IPS-NIHi11 (cell line): ENCODE data around the gene RGS7.
"Not testable (repeated sequence)": the region's sequence is repeated elsewhere in the genome, so short reads cannot be mapped to it uniquely, and the experiment has no call there.

Experiments used
- DNase-seq: peaks from one replicate; pipeline ENCODE4 v3.0.0; 2012; ENCODE audit warnings: mixed read lengths, low spot score

The RGS7 gene

DNA sequence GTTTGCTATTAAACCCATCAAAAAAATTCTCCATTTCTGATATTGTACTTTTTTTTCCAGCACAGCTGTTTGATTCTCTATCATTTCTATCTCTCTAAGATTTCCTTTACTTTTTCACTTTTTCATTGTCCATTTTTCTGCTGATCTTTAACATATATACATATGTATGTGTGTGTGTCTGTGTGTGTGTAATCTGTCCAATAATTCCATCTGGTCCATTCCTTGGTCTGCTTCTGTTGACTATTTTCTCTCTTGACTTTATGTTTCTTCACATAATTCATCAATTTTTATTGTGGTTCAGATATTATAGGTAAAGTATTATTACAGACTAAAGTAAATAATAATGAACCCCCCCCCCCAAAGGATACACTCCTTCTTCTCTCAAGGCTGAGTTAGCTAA is 84.2 kb downstream of the RGS7 start:
- no peak for DNase-seq

GRCh38 chr1:241271427-241271826 is 85.6 kb downstream of the RGS7 start:
- DNase-seq = no peak

- DNase-seq = no peak
These were observed 87.0 kb downstream of the RGS7 start for GRCh38 chr1:241270016-241270415.

DNA sequence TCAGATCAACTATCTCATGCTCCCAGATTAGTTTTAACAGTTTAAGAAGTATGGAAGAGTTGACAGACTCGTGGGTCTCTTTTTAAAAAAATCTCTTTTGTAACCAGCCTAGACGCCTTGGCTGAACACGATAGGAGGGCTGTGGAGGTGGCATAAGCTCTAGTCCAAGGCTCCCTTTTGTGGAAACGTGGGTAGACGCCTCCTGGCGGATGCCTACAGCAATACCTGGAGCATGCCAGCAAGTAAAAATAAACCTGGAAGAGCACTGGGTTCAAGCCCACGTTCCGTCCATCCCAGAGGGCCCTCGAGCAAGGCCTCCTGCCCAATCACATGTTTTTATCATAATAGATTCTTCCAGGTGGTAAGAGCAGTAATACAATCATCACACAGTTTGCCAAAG is 87.9 kb downstream of the RGS7 start:
- DNase-seq = peak; percentile 55

GRCh38 chr1:241266121-241266520 is 90.9 kb downstream of the RGS7 start:
- no peak for DNase-seq

DNA sequence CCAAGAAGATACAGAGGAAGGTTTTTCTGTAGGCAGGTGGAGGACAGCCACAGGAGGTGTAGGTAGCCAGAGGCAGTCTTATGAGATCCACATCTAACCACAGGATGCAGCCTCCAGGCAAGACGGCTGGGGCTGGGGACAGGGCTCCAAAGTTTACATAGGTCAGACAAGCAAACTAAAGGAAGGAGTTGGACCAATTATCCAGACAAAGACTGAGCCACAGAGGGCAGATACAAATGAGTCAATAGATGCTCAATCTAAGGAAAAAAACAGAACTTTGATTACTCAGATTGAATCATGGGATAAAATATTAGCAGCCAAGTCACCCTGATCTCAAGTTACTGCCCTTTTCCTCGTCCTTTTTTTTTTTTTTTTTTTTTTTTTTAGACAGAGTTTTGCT is 91.6 kb downstream of the RGS7 start:
- DNase-seq = no peak

DNA sequence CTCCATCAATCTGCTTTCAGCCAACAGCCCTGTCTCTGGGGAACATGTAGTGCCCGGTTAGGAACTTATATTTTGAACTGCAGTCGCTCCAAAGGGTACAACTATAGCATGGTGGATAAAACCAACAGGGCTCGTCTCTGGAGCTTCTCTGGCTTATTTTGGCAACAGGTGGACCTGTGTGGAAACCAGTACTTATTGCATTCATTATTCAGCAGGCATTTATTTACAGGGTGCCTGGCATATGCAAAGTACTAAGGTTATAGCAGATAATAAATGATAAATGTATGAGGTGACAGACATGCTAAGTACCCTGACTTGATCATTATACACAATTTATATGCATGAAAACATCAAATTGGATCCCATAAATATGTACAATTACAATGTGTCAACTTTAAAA is 93.7 kb downstream of the RGS7 start:
- DNase-seq = no peak

DNA sequence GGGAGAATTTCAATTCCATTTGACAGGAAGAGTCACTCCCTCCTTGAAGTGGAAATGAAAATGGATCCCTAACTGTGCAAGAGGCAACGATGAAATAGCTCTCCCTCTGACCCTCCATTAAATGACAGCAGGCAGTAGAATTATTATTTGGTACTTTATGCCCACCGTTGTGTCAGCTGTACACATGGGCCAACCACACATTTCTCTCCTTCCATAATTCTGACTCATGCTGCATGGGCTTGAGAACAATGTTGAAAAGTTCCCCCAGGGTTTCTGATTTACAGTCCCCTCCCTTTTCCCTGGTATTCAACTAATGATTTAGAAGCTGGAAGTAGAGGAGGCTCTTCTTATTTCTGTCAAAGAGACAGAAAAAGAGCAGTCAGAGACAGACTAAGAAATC is 103.5 kb downstream of the RGS7 start:
- no peak for DNase-seq

DNA sequence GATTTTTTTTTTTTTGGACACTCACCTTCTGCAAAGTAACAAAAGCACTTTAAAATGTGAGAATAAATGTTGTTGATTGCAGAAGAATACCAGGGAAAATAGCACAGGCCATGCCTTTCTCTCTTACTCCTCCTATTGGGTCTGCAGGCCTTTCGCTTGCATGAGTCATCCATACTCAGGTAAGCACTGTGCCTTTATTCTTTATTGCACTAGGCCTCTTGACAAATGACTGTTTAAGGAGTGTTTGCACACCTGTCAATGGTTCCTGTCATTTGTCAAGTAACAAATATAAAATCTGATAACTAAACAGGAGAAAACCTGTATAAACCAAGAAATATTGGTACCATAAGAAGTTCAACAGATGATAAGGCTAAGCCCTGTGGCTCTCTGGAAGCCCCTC is 106.5 kb downstream of the RGS7 start:
- DNase-seq = no peak

GRCh38 chr1:241240069-241240468 is 116.9 kb downstream of the RGS7 start:
- no peak for DNase-seq

GRCh38 chr1:241237873-241238272 is 119.1 kb downstream of the RGS7 start:
- DNase-seq = no peak

DNA sequence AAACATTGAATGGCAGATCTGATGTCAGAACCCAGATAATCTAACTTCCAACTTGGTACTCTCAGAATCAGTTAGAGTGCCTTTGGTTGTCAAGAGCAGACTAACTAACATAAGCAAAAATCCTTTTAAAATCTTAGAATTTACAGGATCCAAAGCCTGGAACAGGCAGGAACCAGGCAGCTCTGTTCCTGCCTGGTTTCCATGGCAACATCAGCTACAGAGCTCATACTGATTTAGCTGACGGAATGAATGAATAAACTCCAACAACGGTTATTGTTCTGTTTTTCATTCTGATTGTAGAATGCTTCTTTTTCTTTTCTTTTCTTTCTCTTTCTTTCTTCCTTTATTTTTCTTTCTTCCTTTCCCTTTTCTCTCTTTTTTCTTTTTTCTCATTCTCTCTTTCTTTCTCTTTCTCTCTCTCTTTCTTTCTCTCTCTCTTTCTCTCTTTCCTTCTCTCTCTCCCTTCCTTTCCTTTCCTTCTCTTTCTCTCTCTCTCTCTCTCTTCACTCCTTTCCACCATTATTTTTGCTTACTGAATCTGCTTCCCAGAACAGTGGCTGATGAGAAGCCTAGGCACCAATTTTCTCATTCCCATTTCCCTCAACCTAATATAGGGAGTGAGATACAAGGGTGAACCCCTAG is 121.6 kb downstream of the RGS7 start:
- DNase-seq = peak; percentile 12

DNA sequence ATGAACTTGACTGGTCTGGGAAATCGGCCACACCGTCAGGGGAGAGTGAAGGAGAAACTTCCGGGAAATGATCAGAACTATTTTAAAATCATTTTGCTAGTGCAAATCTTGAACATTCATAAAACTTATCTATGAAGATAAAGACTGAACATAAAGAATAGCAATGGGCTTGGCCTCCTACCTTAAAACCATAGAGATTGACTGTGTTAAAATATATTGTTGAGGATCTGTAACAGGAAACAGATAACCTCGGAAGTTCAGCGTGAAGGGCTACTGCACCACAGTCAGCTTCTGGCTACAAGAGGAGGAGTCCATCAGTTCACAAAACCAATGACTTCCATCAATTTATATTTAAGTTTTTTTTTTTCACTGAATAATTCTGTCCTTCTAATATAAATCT is 127.3 kb downstream of the RGS7 start:
- no peak for DNase-seq

GRCh38 chr1:241229216-241229615 is 127.8 kb downstream of the RGS7 start:
- DNase-seq = no peak

DNA sequence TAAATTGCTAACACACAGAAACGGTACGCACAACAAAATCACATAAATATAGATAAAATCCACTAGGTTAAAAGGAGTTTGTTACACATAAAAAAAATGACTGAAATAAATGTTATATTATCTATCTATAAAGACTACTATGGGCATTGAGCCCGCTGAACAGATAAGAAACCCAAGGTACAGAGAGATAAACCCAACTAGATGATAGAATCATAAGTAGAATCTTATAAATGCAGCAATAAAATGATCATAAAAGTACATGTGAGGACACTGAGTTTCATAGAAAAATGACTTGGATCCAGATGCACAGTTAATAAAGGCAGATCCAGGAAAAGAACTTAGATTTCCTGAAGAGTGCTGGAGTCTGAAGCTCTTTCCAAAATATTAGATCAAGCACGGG is 128.7 kb downstream of the RGS7 start:
- no peak for DNase-seq

- no peak for DNase-seq
These were observed 131.3 kb downstream of the RGS7 start for GRCh38 chr1:241225741-241226140.

DNA sequence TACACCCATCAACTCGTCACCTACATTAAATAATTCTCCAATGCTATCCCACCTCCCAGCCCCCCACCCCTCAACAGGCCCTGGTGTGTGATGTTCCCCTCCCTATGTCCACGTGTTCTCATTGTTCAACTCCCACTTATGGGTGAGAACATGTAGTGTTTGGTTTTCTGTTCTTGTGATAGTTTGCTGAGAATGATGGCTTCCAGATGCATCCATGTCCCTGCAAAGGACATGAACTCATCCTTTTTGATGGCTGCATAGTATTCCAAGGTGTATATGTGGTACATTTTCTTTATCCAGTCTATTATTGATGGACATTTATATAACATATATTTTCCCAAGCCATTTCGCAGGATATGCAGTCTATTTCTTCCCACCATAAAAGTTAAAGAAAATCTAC is 132.8 kb downstream of the RGS7 start:
- not testable (repeated sequence) for DNase-seq

DNA sequence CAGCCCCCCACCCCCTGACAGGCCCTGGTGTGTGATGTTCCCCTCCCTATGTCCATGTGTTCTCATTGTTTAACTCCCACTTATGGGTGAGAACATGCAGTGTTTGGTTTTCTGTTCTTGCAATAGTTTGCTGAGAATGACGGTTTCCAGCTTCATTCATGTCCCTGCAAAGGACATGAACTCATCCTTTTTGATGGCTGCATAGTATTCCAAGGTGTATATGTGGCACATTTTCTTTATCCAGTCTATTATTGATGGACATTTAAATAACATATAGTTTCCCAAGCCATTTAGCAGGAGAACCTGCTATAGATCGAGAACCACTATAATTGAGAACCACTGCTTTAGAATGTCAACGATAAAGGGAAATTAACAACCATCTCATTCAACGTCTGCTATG is 134.2 kb downstream of the RGS7 start:
- DNase-seq = not testable (repeated sequence)

DNA sequence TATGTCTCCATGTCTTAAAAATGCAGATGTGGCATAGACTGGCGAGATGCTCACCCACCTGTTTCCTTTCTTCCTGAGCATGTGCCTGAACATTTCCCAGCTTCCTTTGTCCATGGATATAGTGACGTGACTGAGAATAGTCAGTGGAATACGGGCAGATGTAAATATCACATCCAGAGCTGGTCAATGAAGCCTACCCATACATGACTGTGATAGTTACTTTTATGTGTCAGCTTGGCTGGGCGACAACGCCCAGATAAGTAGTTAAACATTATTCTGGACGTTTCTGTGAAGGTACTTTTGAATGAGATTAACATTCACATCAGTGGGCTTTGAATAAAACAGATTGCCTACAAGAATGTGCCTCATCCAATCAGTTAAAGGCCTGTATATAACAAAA is 135.7 kb downstream of the RGS7 start:
- no peak for DNase-seq

- not testable (repeated sequence) for DNase-seq
These were observed 136.1 kb downstream of the RGS7 start for GRCh38 chr1:241220913-241221312.

DNA sequence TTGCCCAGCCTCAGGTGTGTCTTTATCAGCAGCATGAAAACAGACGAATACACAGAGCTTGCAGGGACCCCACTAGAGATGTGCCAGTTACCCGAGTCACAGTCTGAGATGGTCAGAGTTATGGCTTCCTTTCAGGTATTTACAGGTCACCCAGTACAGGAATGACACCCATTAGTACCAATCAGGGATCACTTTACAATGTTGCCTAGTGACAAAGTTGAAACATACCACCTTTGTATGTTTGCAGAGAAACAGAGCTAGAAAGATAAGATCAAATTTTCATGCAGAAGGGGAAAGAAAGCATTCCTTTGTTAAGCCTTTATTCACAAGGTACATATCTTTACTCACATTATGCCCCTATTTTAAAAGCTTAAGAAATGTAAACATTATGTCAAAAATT is 137.6 kb downstream of the RGS7 start:
- DNase-seq = no peak

GRCh38 chr1:241217516-241217915 is 139.5 kb downstream of the RGS7 start:
- DNase-seq = no peak

- no peak for DNase-seq
These were observed 141.3 kb downstream of the RGS7 start for GRCh38 chr1:241215683-241216082.

- no peak for DNase-seq
These were observed 141.8 kb downstream of the RGS7 start for GRCh38 chr1:241215203-241215602.

GRCh38 chr1:241213139-241213538 is 143.9 kb downstream of the RGS7 start:
- DNase-seq = no peak
